IMR-90 (cell line): ENCODE measurements around the gene ETDA. TPM values are rescaled to one million over a fixed set of nuclear protein-coding genes. Genes with fewer than 3 reads are reported as not detected.

Source experiments
- ATAC-seq: fragments of 200-7000 bp; cut with Tn5 transposase; 2 replicates; pipeline ENCODE4 v1.9.1; 2020; ENCODE audit warnings: low read depth, mild to moderate bottlenecking, moderate library complexity
- BruUV-seq: library from RNA; stranded (reverse); fragments of 400-500 nt; replicated peaks from 2 replicates; lab custom pipeline; 2021; lab: Mats Ljungman, UMichigan
- CTCF ChIA-PET: fragments of 300-600 bp; formaldehyde crosslinking; extraction: SDS; loops from one replicate; lab custom pipeline; 2021; ENCODE audit warnings: antibody characterized with exemption; lab: Yijun Ruan, JAX
- POLR2A ChIA-PET: fragments of 300-600 bp; sonication (Branson Sonifier 250); formaldehyde crosslinking; loops from one replicate; lab custom pipeline; 2022; ENCODE audit warnings: antibody characterized with exemption; ENCODE audit not compliant: unreplicated experiment; lab: Charles Lee
- DNase-seq: peaks from one replicate; pipeline ENCODE4 v3.0.0; 2013
- H2AFZ ChIP-seq: replicated peaks from 2 replicates; pipeline ENCODE3; 2013; ENCODE audit warnings: low read length, mild to moderate bottlenecking; ENCODE audit not compliant: poor library complexity
- H2AK5ac ChIP-seq: 2 replicates; pipeline ENCODE4 v1.6.1; 2013; ENCODE audit warnings: low read depth, low read length, inconsistent platforms
- H2AK9ac ChIP-seq: replicated peaks from 2 replicates; pipeline ENCODE3; 2013; ENCODE audit warnings: mild to moderate bottlenecking, low read depth, low read length, moderate library complexity; ENCODE audit not compliant: poor library complexity
- H2BK120ac ChIP-seq: 2 replicates; pipeline ENCODE4 v1.6.1; 2013; ENCODE audit warnings: low read depth, low read length, inconsistent platforms
- H2BK15ac ChIP-seq: 3 replicates; pipeline ENCODE4 v1.6.1; 2013; ENCODE audit warnings: low read depth, low read length, inconsistent platforms
- H2BK20ac ChIP-seq: 2 replicates; pipeline ENCODE4 v1.6.1; 2013; ENCODE audit warnings: low read depth, mild to moderate bottlenecking, inconsistent platforms, low read length, moderate library complexity
- H2BK5ac ChIP-seq: 2 replicates; pipeline ENCODE4 v1.6.1; 2013; ENCODE audit warnings: mild to moderate bottlenecking, low read depth, low read length, inconsistent platforms; ENCODE audit not compliant: poor library complexity, severe bottlenecking
- H3K14ac ChIP-seq: replicated peaks from 2 replicates; pipeline ENCODE4 v1.6.1; 2013; ENCODE audit warnings: low read depth, low read length, inconsistent platforms
- H3K18ac ChIP-seq: 2 replicates; pipeline ENCODE4 v1.6.1; 2013; ENCODE audit warnings: low read depth, low read length, control low read depth
- H3K23ac ChIP-seq: 2 replicates; pipeline ENCODE4 v1.6.1; 2013; ENCODE audit warnings: low read depth, low read length, inconsistent platforms
- H3K27ac ChIP-seq: 2 replicates; pipeline ENCODE4 v1.5.1; 2013; ENCODE audit warnings: mild to moderate bottlenecking, control low read depth, low read length; ENCODE audit not compliant: insufficient read depth
- H3K27me3 ChIP-seq: 2 replicates; pipeline ENCODE4 v1.6.1; 2013; ENCODE audit warnings: low read length; ENCODE audit not compliant: control insufficient read depth, insufficient read depth
- H3K36me3 ChIP-seq: 2 replicates; pipeline ENCODE4 v1.6.1; 2013; ENCODE audit warnings: low read length, mixed read lengths; ENCODE audit not compliant: control insufficient read depth, insufficient read depth
- H3K4ac ChIP-seq: 2 replicates; pipeline ENCODE4 v1.6.1; 2013; ENCODE audit warnings: low read depth, low read length, inconsistent platforms
- H3K4me1 ChIP-seq: 2 replicates; pipeline ENCODE4 v1.6.1; 2013; ENCODE audit warnings: low read length, mixed read lengths; ENCODE audit not compliant: control insufficient read depth, insufficient read depth
- H3K4me2 ChIP-seq: 2 replicates; pipeline ENCODE4 v1.6.1; 2013; ENCODE audit warnings: low read depth, mild to moderate bottlenecking, control low read depth, low read length, moderate library complexity
- H3K4me3 ChIP-seq: 2 replicates; pipeline ENCODE4 v1.5.1; 2013; ENCODE audit warnings: low read depth, mild to moderate bottlenecking, control low read depth, low read length, moderate library complexity; ENCODE audit not compliant: insufficient read depth
- H3K56ac ChIP-seq: 2 replicates; pipeline ENCODE4 v1.6.1; 2013; ENCODE audit warnings: low read length, inconsistent platforms; ENCODE audit not compliant: insufficient read depth; ENCODE audit errors: extremely low read depth
- H3K79me1 ChIP-seq, 2 experiments: 2 replicates each; pipeline ENCODE4 v1.6.1; 2013; ENCODE audit warnings: low read length in 2 of 2, inconsistent platforms in 1 of 2, low read depth in 1 of 2
- H3K9ac ChIP-seq: 2 replicates; pipeline ENCODE4 v1.6.1; 2013; ENCODE audit warnings: low read depth, low read length, control low read depth
- H3K9me1 ChIP-seq: 2 replicates; pipeline ENCODE4 v1.6.1; 2013; ENCODE audit warnings: low read length, inconsistent platforms; ENCODE audit not compliant: insufficient read depth
- H3K9me3 ChIP-seq: 2 replicates; pipeline ENCODE4 v1.6.1; 2013; ENCODE audit warnings: low read length; ENCODE audit not compliant: control insufficient read depth, insufficient read depth
- H4K20me1 ChIP-seq: 2 replicates; pipeline ENCODE4 v1.6.1; 2013; ENCODE audit warnings: low read length, inconsistent platforms; ENCODE audit not compliant: insufficient read depth
- H4K5ac ChIP-seq: 2 replicates; pipeline ENCODE4 v1.6.1; 2013; ENCODE audit warnings: mild to moderate bottlenecking, low read depth, low read length, control low read depth
- H4K8ac ChIP-seq, 2 experiments: 2 replicates each; pipeline ENCODE4 v1.6.1; 2013; ENCODE audit warnings: low read depth in 2 of 2, low read length in 2 of 2, control low read depth in 1 of 2, inconsistent platforms in 1 of 2
- H4K91ac ChIP-seq: 2 replicates; pipeline ENCODE4 v1.6.1; 2013; ENCODE audit warnings: low read depth, low read length, inconsistent platforms; ENCODE audit not compliant: insufficient read depth
- BHLHE40 ChIP-seq: fragments of 150-350 bp; IDR thresholded peaks from 2 replicates; pipeline ENCODE4 v1.6.1; 2016; ENCODE audit warnings: mild to moderate bottlenecking, low read depth, low read length
- CHD1 ChIP-seq: IDR thresholded peaks from 2 replicates; pipeline ENCODE4 v1.6.1; 2012; ENCODE audit warnings: low read depth, low read length, improper control_type of control experiment
- ELK1 ChIP-seq: fragments of 150-350 bp; IDR thresholded peaks from 2 replicates; pipeline ENCODE4 v1.6.1; 2016; ENCODE audit warnings: low read depth, mild to moderate bottlenecking, low read length, moderate library complexity, borderline replicate concordance
- POLR2A ChIP-seq: IDR thresholded peaks from 2 replicates; pipeline ENCODE4 v1.6.1; 2012; ENCODE audit warnings: mild to moderate bottlenecking, low read depth, low read length
- USF2 ChIP-seq: fragments of 150-350 bp; IDR thresholded peaks from 2 replicates; pipeline ENCODE4 v1.6.1; 2017; ENCODE audit warnings: mild to moderate bottlenecking, antibody characterized with exemption, low read length, low read depth
- WGBS, 2 experiments: methylation state at CpG; one replicate each; pipeline versions ENCODE4 v1.1.5 to v1.1.7; 2013; ENCODE audit warnings: missing lambda C conversion rate in 2 of 2; ENCODE audit not compliant: insufficient read length in 1 of 2; ENCODE audit errors: extremely low coverage in 2 of 2; 5-methylcytosine and 5-hydroxymethylcytosine counted together
- dilution Hi-C: fragments of 300-500 bp; cut with HindIII; formaldehyde crosslinking; loops from one replicate; pipeline ENCODE4 v1.14.3; 2018; ENCODE audit warnings: low sequenced_read_pairs; ENCODE audit not compliant: unreplicated experiment
- in situ Hi-C: fragments of 300-500 bp; cut with MboI; formaldehyde crosslinking; loops from 3 replicates; pipeline ENCODE4 v1.14.3; 2019; ENCODE audit warnings: low sequenced_read_pairs, inconsistent platforms, mixed read lengths
- intact Hi-C: fragments of 100-400 bp; cut with micrococcal nuclease; formaldehyde crosslinking; loops from 2 replicates; pipeline ENCODE4 v1.10.0; 2022
- polyA plus RNA-seq, 3 experiments: library from polyadenylated mRNA; depleted of rRNA; stranded (reverse); fragments of >200 nt; gene quantifications; 2 replicates each; pipeline ENCODE4 v1.2.3, GENCODE V29; 2012; ENCODE audit warnings: low replicate concordance in 1 of 3
- total RNA-seq: library from RNA; depleted of rRNA; stranded (reverse); fragments of >200 nt; gene quantifications from 2 replicates; pipeline ENCODE4 v1.2.3, GENCODE V29; 2012; rRNA removed

The ETDA gene
- total and polyA plus RNA-seq, 2 of the 4 experiments (the other 2 are of a cell fraction): not detected

GRCh38 chrX:135302269-135302873 lies 50.5 kb downstream of the ETDA start:
- H3K23ac ChIP-seq: no peak overlapping the region
- TF ChIP-seq ELK1 (no peak), CHD1 (no peak), BHLHE40 (no peak), USF2 (no peak), POLR2A (no peak)
- H4K91ac ChIP-seq: no peak overlapping the region
- no peak overlapping the region for H3K18ac ChIP-seq
- no peak overlapping the region for H3K27ac ChIP-seq
- intact Hi-C loops (no loop called here), dilution Hi-C loops (no loop called here), in situ Hi-C loops (no loop called here)
- no CpG with 5 or more reads among the region's 5 CpGs for WGBS, 2 experiments
- no peaks in the 10 kb centered on the region for H3K9me3 ChIP-seq
- H3K4me3 ChIP-seq: no peak overlapping the region
- no peaks in the 10 kb centered on the region for H3K9me1 ChIP-seq
- H4K20me1 ChIP-seq: no peaks in the 10 kb centered on the region
- no peak overlapping the region for H3K4ac ChIP-seq
- no peaks in the 10 kb centered on the region for H3K27me3 ChIP-seq
- H3K14ac ChIP-seq: no peak overlapping the region
- H3K4me2 ChIP-seq: no peak overlapping the region
- no peak overlapping the region for H2BK15ac ChIP-seq
- no peak overlapping the region for H2BK20ac ChIP-seq
- no peak overlapping the region for H2BK5ac ChIP-seq
- BruUV-seq: no TSS peak
- H3K56ac ChIP-seq: no peak overlapping the region
- H3K9ac ChIP-seq: no peak overlapping the region
- no peaks in the 10 kb centered on the region for H3K4me1 ChIP-seq
- H3K36me3 ChIP-seq: no peaks in the 10 kb centered on the region
- ATAC-seq: no peak
- H4K8ac ChIP-seq: no peak overlapping the region
- no peak overlapping the region for H2AK9ac ChIP-seq
- H2BK120ac ChIP-seq: no peak overlapping the region
- ChIA-PET POLR2A (no interaction called here), CTCF (no interaction called here)
- peaks cover 0 to 3% of the 10 kb centered on the region in 2 experiments; a peak in 2 of 4 replicates for H3K79me1 ChIP-seq
- DNase-seq: no peak
- H4K5ac ChIP-seq: no peak overlapping the region
- no peak overlapping the region for H2AK5ac ChIP-seq
- no peak overlapping the region for H2AFZ ChIP-seq

Other genes with a start within 250 kb of the ETDA start
- gene RTL8B, start 229.5 kb upstream of the ETDA start, total RNA-seq: 3.6 and 4.2 TPM in 2 replicates
- 24.4 and 26.9 TPM in 2 replicates for gene RTL8B, start 229.5 kb upstream of the ETDA start, polyA plus RNA-seq (2012; rRNA removed)
- gene RTL8C, start 219.7 kb upstream of the ETDA start, total RNA-seq: 24.7 and 26.0 TPM in 2 replicates
- 326 and 418 TPM in 2 replicates for gene RTL8C, start 219.7 kb upstream of the ETDA start, polyA plus RNA-seq (2012; rRNA removed)
- gene RTL8A, start 199.9 kb upstream of the ETDA start, total RNA-seq: 4.2 and 8.2 TPM in 2 replicates
- 100 and 111 TPM in 2 replicates for gene RTL8A, start 199.9 kb upstream of the ETDA start, polyA plus RNA-seq (2012; rRNA removed)
- 0.72 and 0.83 TPM in 2 replicates for gene SMIM10L2B, start 153.3 kb upstream of the ETDA start, total RNA-seq
- 0.98 and 1.0 TPM in 2 replicates for gene SMIM10L2B, start 153.3 kb upstream of the ETDA start, polyA plus RNA-seq (2012; rRNA removed)
- not detected in 2 replicates for gene ETDB, start 131.5 kb upstream of the ETDA start, total RNA-seq
- gene ETDB, start 131.5 kb upstream of the ETDA start, polyA plus RNA-seq (2012; rRNA removed): not detected in 2 replicates
- gene CT55, start 80.7 kb upstream of the ETDA start, total RNA-seq: not detected in 2 replicates
- gene CT55, start 80.7 kb upstream of the ETDA start, polyA plus RNA-seq (2012; rRNA removed): not detected in 2 replicates
- gene ETDC, start 57.4 kb downstream of the ETDA start, total RNA-seq: not detected in 2 replicates
- not detected in 2 replicates for gene ETDC, start 57.4 kb downstream of the ETDA start, polyA plus RNA-seq (2012; rRNA removed)
- 4.1 and 4.2 TPM in 2 replicates for gene ZNF75D, start 92.0 kb downstream of the ETDA start, total RNA-seq
- gene ZNF75D, start 92.0 kb downstream of the ETDA start, polyA plus RNA-seq (2012; rRNA removed): 3.3 and 4.2 TPM in 2 replicates
- gene ZNF449, start 92.7 kb downstream of the ETDA start, total RNA-seq: 6.1 and 6.4 TPM in 2 replicates
- gene ZNF449, start 92.7 kb downstream of the ETDA start, polyA plus RNA-seq (2012; rRNA removed): 2.4 and 3.5 TPM in 2 replicates
- gene SMIM10L2A, start 169.9 kb downstream of the ETDA start, total RNA-seq: under 0.01 TPM in 2 replicates
- gene SMIM10L2A, start 169.9 kb downstream of the ETDA start, polyA plus RNA-seq (2012; rRNA removed): 0.09 and 0.10 TPM in 2 replicates